SK-N-SH (cell line): Measurements from ENCODE around the gene RAB1B. TPM values are rescaled to one million over a fixed set of nuclear protein-coding genes. Genes with fewer than 3 reads are reported as not detected.

ENCODE experiments used
- CTCF ChIA-PET: fragments of 300-600, 350-600 bp; formaldehyde crosslinking; extraction: SDS; loops from one replicate; lab custom pipeline; 2021; lab: Yijun Ruan, JAX
- POLR2A ChIA-PET: fragments of 350-600 bp; sonication (Branson Sonifier 250); formaldehyde crosslinking; extraction: SDS; loops from one replicate; lab custom pipeline; 2020; ENCODE audit warnings: antibody characterized with exemption, inconsistent platforms; lab: Yijun Ruan, JAX
- DNase-seq: peaks from one replicate; pipeline ENCODE4 v3.0.0; 2012
- H2AFZ ChIP-seq: fragments of 200-600 bp; sonication (generic); 2 replicates; pipeline ENCODE4 v1.8.1; 2016; ENCODE audit warnings: antibody characterized with exemption, mild to moderate bottlenecking, low read depth
- H3F3A ChIP-seq: fragments of 200-600 bp; sonication (generic); replicated peaks from 2 replicates; pipeline ENCODE3; 2016; ENCODE audit warnings: antibody characterized with exemption, mild to moderate bottlenecking; ENCODE audit not compliant: insufficient read depth
- H3K27ac ChIP-seq, 2 experiments: fragments of 200-500 bp in 1 of 2; fragments of 200-600 bp in 1 of 2; sonication (Bioruptor generic) in 1 of 2; sonication (generic), shearing (Covaris generic) in 1 of 2; 2 replicates each; pipeline versions ENCODE4 v1.5.1 to v1.6.1; 2014 to 2016; ENCODE audit warnings: low read depth in 2 of 2, inconsistent platforms in 1 of 2, low read length in 1 of 2, mild to moderate bottlenecking in 1 of 2, mixed read lengths in 1 of 2
- H3K27me3 ChIP-seq: fragments of 200-600 bp; sonication (generic), shearing (Covaris generic); 2 replicates; pipeline ENCODE4 v1.6.1; 2016; ENCODE audit warnings: mixed run types; ENCODE audit not compliant: insufficient read depth
- H3K36me3 ChIP-seq, 2 experiments: fragments of 200-500 bp in 1 of 2; fragments of 200-600 bp in 1 of 2; sonication (Bioruptor generic) in 1 of 2; sonication (generic) in 1 of 2; replicated peaks in 1 of 2; 2 replicates each; pipeline versions ENCODE3 to v1.5.1; 2014 to 2016; ENCODE audit warnings: low read length in 1 of 2, mild to moderate bottlenecking in 1 of 2; ENCODE audit not compliant: insufficient read depth in 2 of 2, control insufficient read depth in 1 of 2
- H3K4me1 ChIP-seq, 2 experiments: fragments of 200-500 bp in 1 of 2; fragments of 200-600 bp in 1 of 2; sonication (Bioruptor generic) in 1 of 2; sonication (generic), shearing (Covaris generic) in 1 of 2; 2 replicates each; pipeline versions ENCODE4 v1.5.1 to v1.6.1; 2014 to 2016; ENCODE audit warnings: low read depth in 1 of 2, low read length in 1 of 2, mixed run types in 1 of 2; ENCODE audit not compliant: insufficient read depth in 2 of 2, control insufficient read depth in 1 of 2
- H3K4me2 ChIP-seq: fragments of 200-600 bp; sonication (generic), shearing (Covaris generic); 2 replicates; pipeline ENCODE4 v1.6.1; 2017; ENCODE audit warnings: mixed run types
- H3K4me3 ChIP-seq, 2 experiments: fragments of 200-500 bp in 1 of 2; fragments of 200-600 bp in 1 of 2; sonication (Bioruptor generic) in 1 of 2; sonication (generic), shearing (Covaris generic) in 1 of 2; 2 replicates each; pipeline versions ENCODE4 v1.5.1 to v1.8.1; 2014 to 2016; ENCODE audit warnings: low read depth in 2 of 2, inconsistent platforms in 1 of 2, low read length in 1 of 2, mild to moderate bottlenecking in 1 of 2, mixed read lengths in 1 of 2, moderate library complexity in 1 of 2
- H3K79me2 ChIP-seq: fragments of 200-600 bp; sonication (generic); 2 replicates; pipeline ENCODE4 v1.8.1; 2017; ENCODE audit warnings: mild to moderate bottlenecking; ENCODE audit not compliant: insufficient read depth
- H3K9ac ChIP-seq: fragments of 200-600 bp; sonication (generic); 2 replicates; pipeline ENCODE4 v1.6.1; 2017; ENCODE audit warnings: mixed run types
- H3K9me2 ChIP-seq: fragments of 200-600 bp; sonication (generic); 2 replicates; pipeline ENCODE4 v1.6.1; 2017; ENCODE audit warnings: mixed run types
- H3K9me3 ChIP-seq: fragments of 200-600 bp; sonication (generic); 2 replicates; pipeline ENCODE4 v1.6.1; 2017; ENCODE audit warnings: mixed run types, mild to moderate bottlenecking, moderate library complexity
- H4K20me1 ChIP-seq: fragments of 200-600 bp; sonication (generic); 2 replicates; pipeline ENCODE4 v1.6.1; 2017; ENCODE audit warnings: mild to moderate bottlenecking, mixed run types; ENCODE audit not compliant: insufficient read depth
- CHD2 ChIP-seq: fragments of 150-350 bp; IDR thresholded peaks from 2 replicates; pipeline ENCODE4 v1.6.1; 2018; ENCODE audit warnings: low read length; ENCODE audit not compliant: partially characterized antibody
- CTCF ChIP-seq: fragments of 200-600 bp; sonication (generic); IDR thresholded peaks from 2 replicates; pipeline ENCODE4 v1.6.1; 2017; ENCODE audit warnings: antibody characterized with exemption, mild to moderate bottlenecking, moderate library complexity
- EP300 ChIP-seq, 2 experiments: IDR thresholded peaks; 2 replicates each; pipeline versions ENCODE4 v1.4.0 to v1.6.1; 2012; ENCODE audit warnings: borderline replicate concordance in 1 of 2, low read depth in 1 of 2, low read length in 1 of 2
- FOXJ3 ChIP-seq: sonication (generic); formaldehyde crosslinking; IDR thresholded peaks from 2 replicates; pipeline ENCODE4 v1.5.1; 2020; ENCODE audit warnings: mild to moderate bottlenecking, missing genetic modification reagents
- GABPA ChIP-seq: IDR thresholded peaks from 2 replicates; pipeline ENCODE4 v1.4.0; 2012; ENCODE audit warnings: low read depth, mild to moderate bottlenecking
- GATA2 ChIP-seq: sonication (generic); formaldehyde crosslinking; IDR thresholded peaks from 2 replicates; pipeline ENCODE4 v1.5.0; 2020; ENCODE audit warnings: mild to moderate bottlenecking, missing genetic modification reagents
- MAX ChIP-seq: IDR thresholded peaks from 2 replicates; pipeline ENCODE4 v1.4.0; 2012; ENCODE audit warnings: low read depth
- NFIC ChIP-seq: IDR thresholded peaks from 2 replicates; pipeline ENCODE4 v1.4.0; 2012; ENCODE audit warnings: borderline replicate concordance
- POLR2AphosphoS5 ChIP-seq: IDR thresholded peaks from 2 replicates; pipeline ENCODE4 v1.6.1; 2012; ENCODE audit warnings: low read depth, low read length
- RAD21 ChIP-seq: IDR thresholded peaks from 2 replicates; pipeline ENCODE4 v1.6.1; 2012; ENCODE audit warnings: mild to moderate bottlenecking, low read length
- REST ChIP-seq: IDR thresholded peaks from 2 replicates; pipeline ENCODE4 v1.6.1; 2012; ENCODE audit warnings: mild to moderate bottlenecking, low read depth, low read length, moderate library complexity
- RXRA ChIP-seq: IDR thresholded peaks from 2 replicates; pipeline ENCODE4 v1.4.0; 2012; ENCODE audit warnings: low read depth, mild to moderate bottlenecking, borderline replicate concordance
- SIN3A ChIP-seq: IDR thresholded peaks from 2 replicates; pipeline ENCODE4 v1.6.1; 2012; ENCODE audit warnings: low read depth, mild to moderate bottlenecking, low read length, moderate library complexity, borderline replicate concordance
- SMC3 ChIP-seq: IDR thresholded peaks from 2 replicates; pipeline ENCODE4 v1.6.1; 2012; ENCODE audit warnings: low read depth, low read length, improper control_type of control experiment
- TAF1 ChIP-seq: IDR thresholded peaks from 2 replicates; pipeline ENCODE4 v1.6.1; 2012; ENCODE audit warnings: low read depth, mild to moderate bottlenecking, low read length, moderate library complexity, borderline replicate concordance
- TCF12 ChIP-seq: IDR thresholded peaks from 2 replicates; pipeline ENCODE4 v1.4.0; 2012
- WGBS: methylation state at CpG from one replicate; pipeline ENCODE4 v1.1.6; 2017; ENCODE audit warnings: low lambda C conversion rate; 5-methylcytosine and 5-hydroxymethylcytosine counted together
- polyA plus RNA-seq, 3 experiments: library from polyadenylated mRNA; depleted of rRNA; stranded (reverse); fragments of >200 nt; gene quantifications; 2 replicates each; pipeline ENCODE4 v1.2.3, GENCODE V29; 2012
- TF ChIP-seq, protein P1 (sequence below): IDR thresholded peaks from 2 replicates; pipeline ENCODE4 v1.4.0; 2012; ENCODE audit warnings: low read depth, borderline replicate concordance

The RAB1B gene
- polyA plus RNA-seq, 1 of the 3 experiments (the other 2 are of a cell fraction), result 208 TPM

DNA sequence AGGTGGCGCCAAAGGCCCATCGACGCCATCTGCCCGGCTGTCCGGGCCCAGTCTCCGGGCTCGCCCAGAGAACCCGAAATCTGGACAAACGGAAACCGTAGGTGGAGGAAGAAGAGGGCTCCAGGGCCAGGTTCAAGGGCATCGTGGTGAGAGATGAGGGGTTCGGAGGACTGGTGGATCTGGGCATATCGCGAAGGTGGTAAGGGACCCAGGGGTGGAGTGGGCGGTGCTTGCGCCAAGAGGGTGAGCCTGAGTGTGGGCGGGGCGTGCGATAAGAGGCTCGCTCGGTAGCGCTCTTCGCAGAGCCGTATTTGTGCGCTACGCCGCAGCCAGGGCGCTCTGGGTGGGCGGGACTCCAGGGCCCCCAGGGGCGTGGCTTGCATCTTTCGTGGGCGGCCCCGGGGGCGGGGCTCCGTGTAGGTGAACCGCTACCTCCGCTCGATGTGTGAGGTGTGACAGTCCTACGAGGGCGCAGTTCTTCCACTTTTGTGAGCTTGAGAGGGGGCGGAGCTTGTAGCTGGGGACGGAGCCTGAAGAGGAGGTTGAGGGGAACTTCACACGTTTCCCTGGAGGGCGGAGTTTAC is 43.6 kb downstream of the RAB1B start (continued):
- peak; percentile 98 for TF ChIP-seq CTCF
- 0 out of 2 replicates have a peak, but pooled peaks have one; percentile 21 for TF ChIP-seq POLR2AphosphoS5
- TF ChIP-seq, protein P1, sequence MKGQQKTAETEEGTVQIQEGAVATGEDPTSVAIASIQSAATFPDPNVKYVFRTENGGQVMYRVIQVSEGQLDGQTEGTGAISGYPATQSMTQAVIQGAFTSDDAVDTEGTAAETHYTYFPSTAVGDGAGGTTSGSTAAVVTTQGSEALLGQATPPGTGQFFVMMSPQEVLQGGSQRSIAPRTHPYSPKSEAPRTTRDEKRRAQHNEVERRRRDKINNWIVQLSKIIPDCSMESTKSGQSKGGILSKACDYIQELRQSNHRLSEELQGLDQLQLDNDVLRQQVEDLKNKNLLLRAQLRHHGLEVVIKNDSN, result no peak
- TF ChIP-seq SMC3, result peak; percentile 96

GRCh38 chr11:66312549-66313320 is 44.3 kb downstream of the RAB1B start:
- H3K27me3 ChIP-seq, result no peaks in the 10 kb centered on the region
- H3K9me3 ChIP-seq, result no peaks in the 10 kb centered on the region
- WGBS, result 3% methylated on average over 31 of the region's 52 CpGs
- no peaks in the 10 kb centered on the region for H4K20me1 ChIP-seq
- peak overlapping the region; percentile 88 for H2AFZ ChIP-seq
- peaks cover 17 to 56% of the 10 kb centered on the region in 2 experiments for H3K4me1 ChIP-seq
- DNase-seq, result peak; percentile 94
- H3K9me2 ChIP-seq, result no peaks in the 10 kb centered on the region
- peaks cover 15% of the 10 kb centered on the region for H3F3A ChIP-seq
- H3K9ac ChIP-seq, result peak overlapping the region; percentile 75
- ChIA-PET CTCF (interaction anchor here (0.7 to 12.4 kb wide), 20 partner anchors 9 to 426 kb away, joined by 3 to 280 read pairs (median 24); partner anchors contain the start of genes B4GAT1, BRMS1, CNIH2 and MRPL11), POLR2A (interaction anchor here (0.6 to 3.1 kb wide), 16 partner anchors 10 to 1108 kb away, joined by 3 to 33 read pairs (median 4); partner anchors contain the start of genes B4GAT1, BRMS1, MRPL11 and RAB1B)
- peak overlapping the region; percentile 59 to 70 for H3K4me3 ChIP-seq
- H3K4me2 ChIP-seq, result peak overlapping the region; percentile 81
- no peaks in the 10 kb centered on the region for H3K79me2 ChIP-seq
- peak overlapping the region; percentile 94 to 100 for H3K27ac ChIP-seq
- H3K36me3 ChIP-seq, result no peaks in the 10 kb centered on the region
- TF ChIP-seq, protein P1, result no peak
- no peak for TF ChIP-seq GATA2 (CRISPR knock-in tag)
- TF ChIP-seq SIN3A, result peak; percentile 85
- peak; percentile 55; the same call in 1 of the 2 replicates for TF ChIP-seq POLR2AphosphoS5
- peak; percentile 2; the same call in 1 of the 2 replicates for TF ChIP-seq REST
- TF ChIP-seq EP300 (IDR thresholded peaks at IDR 0.05; ENCODE audit: borderline replicate concordance in 1 of 2, low read depth in 1 of 2, low read length in 1 of 2), result peak; percentile 51 to 54; a peak in 2 of 4 replicates
- TF ChIP-seq MAX, result 0 out of 2 replicates have a peak, but pooled peaks have one; percentile 14
- TF ChIP-seq RXRA, result peak; percentile 63; the same call in 1 of the 2 replicates
- peak; percentile 98 for TF ChIP-seq TCF12
- TF ChIP-seq CTCF, result no peak
- TF ChIP-seq CHD2, result peak; percentile 78
- peak; percentile 67; the same call in 1 of the 2 replicates for TF ChIP-seq FOXJ3 (CRISPR knock-in tag)
- no peak for TF ChIP-seq RAD21
- peak; percentile 18; the same call in 1 of the 2 replicates for TF ChIP-seq TAF1
- TF ChIP-seq NFIC, result no peak
- TF ChIP-seq GABPA, result no peak
